Ovary (tissue), 3 donors: ENCODE measurements around the gene KCND3.

ENCODE experiments used
- EP300 ChIP-seq: sonication (generic); formaldehyde crosslinking; IDR thresholded peaks from one replicate; pipeline ENCODE4 v1.6.1; 2017; ENCODE audit warnings: antibody characterized with exemption
- POLR2A ChIP-seq: fragments of 450-650 bp; IDR thresholded peaks from one replicate; pipeline ENCODE4 v1.6.1; 2017; ENCODE audit warnings: antibody characterized with exemption, mild to moderate bottlenecking, moderate library complexity
- TF ChIP-seq, protein P1 (sequence below), 3 donors: fragments of 450-650 bp in 2 of 3; fragments of 200-600 bp in 1 of 3; IDR thresholded peaks; one replicate each; pipeline versions ENCODE4 v1.5.1 to v1.8.0; 2016 to 2022; ENCODE audit warnings: antibody characterized with exemption in 3 of 3, mild to moderate bottlenecking in 1 of 3
- donor health status: DM: no; HTN: no; CAD: no.

DNA sequence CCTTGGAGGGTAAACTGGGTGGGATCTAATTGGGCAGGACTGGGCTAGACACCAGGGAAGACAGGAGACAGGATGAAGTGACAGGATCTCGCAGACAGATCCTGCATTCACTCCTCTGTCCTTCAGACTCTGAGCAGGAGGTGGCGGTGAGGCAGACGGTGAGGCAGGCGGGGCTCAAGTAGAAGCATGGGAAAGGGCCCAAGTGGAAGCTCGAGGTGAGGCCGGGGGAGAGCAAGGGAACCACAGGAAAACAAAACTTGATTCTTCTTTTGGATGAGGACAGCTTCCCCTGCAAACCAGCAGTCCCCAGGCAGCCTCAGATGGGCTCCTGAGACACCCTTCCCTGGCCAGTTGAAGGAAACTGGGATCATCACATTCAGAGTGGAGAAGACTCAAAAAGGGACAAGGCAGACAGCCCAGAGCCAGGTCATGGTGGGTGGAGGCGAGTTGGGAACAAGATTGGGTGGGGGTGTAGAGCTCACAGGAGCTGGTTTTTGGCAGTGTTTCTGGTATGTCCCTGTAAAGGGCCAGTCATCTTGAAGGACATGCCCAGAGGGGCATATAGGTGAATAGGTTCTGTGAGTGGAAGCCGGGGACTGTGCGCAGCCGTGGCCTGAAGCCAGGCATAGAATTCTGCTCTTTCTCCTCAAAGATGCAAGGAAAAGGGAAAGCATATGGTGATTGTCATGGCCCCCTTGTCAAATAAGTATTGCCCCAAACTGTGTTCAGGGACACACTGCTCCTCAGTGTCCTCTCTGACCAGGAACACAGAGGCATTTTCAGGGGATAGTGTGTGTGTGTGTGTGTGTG is 268.3 kb downstream of the KCND3 start:
- TF ChIP-seq, protein P1, sequence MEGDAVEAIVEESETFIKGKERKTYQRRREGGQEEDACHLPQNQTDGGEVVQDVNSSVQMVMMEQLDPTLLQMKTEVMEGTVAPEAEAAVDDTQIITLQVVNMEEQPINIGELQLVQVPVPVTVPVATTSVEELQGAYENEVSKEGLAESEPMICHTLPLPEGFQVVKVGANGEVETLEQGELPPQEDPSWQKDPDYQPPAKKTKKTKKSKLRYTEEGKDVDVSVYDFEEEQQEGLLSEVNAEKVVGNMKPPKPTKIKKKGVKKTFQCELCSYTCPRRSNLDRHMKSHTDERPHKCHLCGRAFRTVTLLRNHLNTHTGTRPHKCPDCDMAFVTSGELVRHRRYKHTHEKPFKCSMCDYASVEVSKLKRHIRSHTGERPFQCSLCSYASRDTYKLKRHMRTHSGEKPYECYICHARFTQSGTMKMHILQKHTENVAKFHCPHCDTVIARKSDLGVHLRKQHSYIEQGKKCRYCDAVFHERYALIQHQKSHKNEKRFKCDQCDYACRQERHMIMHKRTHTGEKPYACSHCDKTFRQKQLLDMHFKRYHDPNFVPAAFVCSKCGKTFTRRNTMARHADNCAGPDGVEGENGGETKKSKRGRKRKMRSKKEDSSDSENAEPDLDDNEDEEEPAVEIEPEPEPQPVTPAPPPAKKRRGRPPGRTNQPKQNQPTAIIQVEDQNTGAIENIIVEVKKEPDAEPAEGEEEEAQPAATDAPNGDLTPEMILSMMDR (IDR thresholded peaks at IDR 0.05) = no peak
- no peak for TF ChIP-seq POLR2A
- no peak for TF ChIP-seq EP300
